ENCODE results near the gene AMN1.
"Not testable (repeated sequence)": the region's sequence is repeated elsewhere in the genome, so short reads cannot be mapped to it uniquely, and the experiment has no call there.

Gene AMN1

DNA sequence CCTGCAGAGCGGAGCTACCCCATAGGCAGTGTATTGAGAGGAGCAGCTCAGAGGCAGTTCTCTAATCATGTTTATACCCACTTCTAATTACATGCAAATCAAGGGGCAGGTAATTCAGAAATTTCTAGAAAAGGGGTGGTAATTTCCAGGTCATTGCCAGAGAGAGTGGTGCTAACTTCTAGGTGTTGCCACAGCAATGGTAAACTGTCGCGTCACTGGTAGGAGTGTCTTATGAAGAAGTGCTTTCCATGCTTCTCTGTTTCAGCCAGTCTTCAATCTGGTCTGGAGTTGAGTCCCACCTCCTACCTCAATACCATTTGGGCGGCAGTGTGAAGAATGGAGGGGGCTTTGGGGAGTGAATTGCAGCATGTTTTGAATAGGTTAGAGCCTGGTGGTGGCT, 8.5 kb upstream of the AMN1 start:
- H3K27ac ChIP-seq (ENCODE audit: low read depth, low read length): no peak overlapping the region
- no peaks in the 10 kb centered on the region for H3K9me3 ChIP-seq (ENCODE audit: control insufficient read depth in 5 of 5, low read length in 5 of 5)
- no peaks in the 10 kb centered on the region for H3K36me3 ChIP-seq (ENCODE audit: control insufficient read depth in 5 of 5, insufficient read depth in 5 of 5, low read length in 5 of 5)
- peaks cover 0 to 12% (median 0%) of the 10 kb centered on the region in 5 donors for H3K4me1 ChIP-seq (ENCODE audit: control insufficient read depth in 5 of 5, insufficient read depth in 5 of 5, low read length in 5 of 5)
- H3K27me3 ChIP-seq (ENCODE audit: control insufficient read depth in 5 of 5, insufficient read depth in 4 of 5, low read length in 5 of 5): no peaks in the 10 kb centered on the region
- no peak overlapping the region for H3K4me3 ChIP-seq (ENCODE audit: low read depth in 1 of 5, low read length in 5 of 5)
- H3K9ac ChIP-seq (ENCODE audit: low read length in 5 of 5): no peak overlapping the region

- H3K27ac ChIP-seq (ENCODE audit: low read depth, low read length): no peak overlapping the region
- H3K4me3 ChIP-seq (ENCODE audit: low read depth in 1 of 5, low read length in 5 of 5): no peak overlapping the region
- H3K9ac ChIP-seq (ENCODE audit: low read length in 5 of 5): no peak overlapping the region
- no peaks in the 10 kb centered on the region for H3K36me3 ChIP-seq (ENCODE audit: control insufficient read depth in 5 of 5, insufficient read depth in 5 of 5, low read length in 5 of 5)
- H3K4me1 ChIP-seq (ENCODE audit: control insufficient read depth in 5 of 5, insufficient read depth in 5 of 5, low read length in 5 of 5): peaks cover 0 to 20% (median 3%) of the 10 kb centered on the region in 5 donors
- H3K9me3 ChIP-seq (ENCODE audit: control insufficient read depth in 5 of 5, low read length in 5 of 5): no peaks in the 10 kb centered on the region
- H3K27me3 ChIP-seq (ENCODE audit: control insufficient read depth in 5 of 5, insufficient read depth in 4 of 5, low read length in 5 of 5): no peaks in the 10 kb centered on the region
Observed at GRCh38 chr12:31736472-31736871, 7.7 kb upstream of the AMN1 start.

- peaks cover 0 to 11% (median 0%) of the 10 kb centered on the region in 5 donors for H3K9me3 ChIP-seq (ENCODE audit: control insufficient read depth in 5 of 5, low read length in 5 of 5)
- H3K27ac ChIP-seq (ENCODE audit: low read depth, low read length): not testable (repeated sequence)
Observed at GRCh38 chr12:31733549-31734432, 5.0 kb upstream of the AMN1 start.

DNA sequence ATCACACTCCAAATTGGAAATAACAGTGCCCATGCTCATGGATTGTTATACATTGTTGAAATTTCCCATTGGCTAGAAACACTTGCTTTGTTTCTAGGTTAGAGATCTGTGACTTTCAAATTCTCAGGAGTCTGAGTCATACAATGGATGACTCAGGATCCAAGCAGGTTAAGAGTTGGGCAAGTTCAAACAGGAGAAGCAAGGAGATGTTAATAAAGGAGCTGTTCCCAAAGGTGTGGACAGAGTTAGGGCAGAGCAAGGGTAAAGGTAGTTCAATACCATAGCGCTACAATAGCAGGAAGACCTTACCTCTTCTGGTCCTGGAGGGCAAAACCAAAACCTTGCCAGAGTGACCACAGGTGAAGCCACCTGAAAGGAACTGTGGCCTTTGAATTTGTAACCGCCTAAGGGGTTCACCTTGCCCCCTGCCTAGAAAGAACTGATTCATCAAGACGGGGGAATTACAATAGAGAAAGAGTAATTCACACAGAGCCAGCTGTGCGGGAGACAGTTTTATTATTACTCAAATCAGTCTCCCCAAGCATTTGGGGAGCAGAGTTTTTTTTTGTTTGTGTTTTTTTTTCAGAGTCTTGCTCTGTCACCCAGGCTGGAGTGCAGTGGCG, 4.2 kb upstream of the AMN1 start:
- Histone ChIP-seq H3K9me3 (ENCODE audit: control insufficient read depth in 5 of 5, low read length in 5 of 5) (peaks cover 0 to 11% (median 0%) of the 10 kb centered on the region in 5 donors), H3K4me1 (ENCODE audit: control insufficient read depth in 5 of 5, insufficient read depth in 5 of 5, low read length in 5 of 5) (peaks cover 5 to 36% (median 17%) of the 10 kb centered on the region in 5 donors), H3K36me3 (ENCODE audit: control insufficient read depth in 5 of 5, insufficient read depth in 5 of 5, low read length in 5 of 5) (no peaks in the 10 kb centered on the region), H3K27ac (ENCODE audit: low read depth, low read length) (no peak overlapping the region), H3K4me3 (ENCODE audit: low read depth in 1 of 5, low read length in 5 of 5) (no peak overlapping the region), H3K9ac (ENCODE audit: low read length in 5 of 5) (peak overlapping the region in 1 of 5 donors; percentile 4), H3K27me3 (ENCODE audit: control insufficient read depth in 5 of 5, insufficient read depth in 4 of 5, low read length in 5 of 5) (no peaks in the 10 kb centered on the region)

More at GRCh38 chr12:31733549-31734432, 5.0 kb upstream of the AMN1 start:
- not testable (repeated sequence) for H3K4me3 ChIP-seq (ENCODE audit: low read depth in 1 of 5, low read length in 5 of 5); H3K27me3 ChIP-seq (ENCODE audit: control insufficient read depth in 5 of 5, insufficient read depth in 4 of 5, low read length in 5 of 5); H3K36me3 ChIP-seq (ENCODE audit: control insufficient read depth in 5 of 5, insufficient read depth in 5 of 5, low read length in 5 of 5); H3K9ac ChIP-seq (ENCODE audit: low read length in 5 of 5)
- peaks cover 2 to 33% (median 12%) of the 10 kb centered on the region in 5 donors for H3K4me1 ChIP-seq (ENCODE audit: control insufficient read depth in 5 of 5, insufficient read depth in 5 of 5, low read length in 5 of 5)

DNA sequence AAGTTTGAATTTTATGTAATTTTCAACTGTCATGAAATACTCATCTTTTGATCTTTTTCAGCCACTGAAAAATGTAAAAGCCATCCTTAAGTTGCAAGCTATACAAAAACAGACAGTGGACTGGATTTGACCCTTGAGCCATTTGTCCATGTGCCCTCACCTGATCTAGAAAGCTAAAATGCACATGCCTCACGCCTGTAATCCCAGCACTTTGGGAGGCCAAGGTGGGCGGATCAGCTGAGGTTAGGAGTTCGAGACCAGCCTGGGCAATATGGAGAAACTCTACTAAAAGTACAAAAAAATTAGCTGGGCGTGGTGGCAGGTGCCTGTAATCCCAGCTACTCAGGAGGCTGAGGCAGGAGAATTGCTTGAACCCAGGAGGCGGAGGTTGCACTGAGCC, 2.4 kb upstream of the AMN1 start:
- peaks cover 0 to 11% (median 0%) of the 10 kb centered on the region in 5 donors for H3K9me3 ChIP-seq (ENCODE audit: control insufficient read depth in 5 of 5, low read length in 5 of 5)
- H3K36me3 ChIP-seq (ENCODE audit: control insufficient read depth in 5 of 5, insufficient read depth in 5 of 5, low read length in 5 of 5); H3K9ac ChIP-seq (ENCODE audit: low read length in 5 of 5); H3K27me3 ChIP-seq (ENCODE audit: control insufficient read depth in 5 of 5, insufficient read depth in 4 of 5, low read length in 5 of 5): not testable (repeated sequence)
- H3K4me1 ChIP-seq (ENCODE audit: control insufficient read depth in 5 of 5, insufficient read depth in 5 of 5, low read length in 5 of 5): peaks cover 6 to 41% (median 19%) of the 10 kb centered on the region in 5 donors
- H3K4me3 ChIP-seq (ENCODE audit: low read depth in 1 of 5, low read length in 5 of 5): peak overlapping the region in 1 of 5 donors; percentile 22
- peak overlapping the region; percentile 8 for H3K27ac ChIP-seq (ENCODE audit: low read depth, low read length)

DNA sequence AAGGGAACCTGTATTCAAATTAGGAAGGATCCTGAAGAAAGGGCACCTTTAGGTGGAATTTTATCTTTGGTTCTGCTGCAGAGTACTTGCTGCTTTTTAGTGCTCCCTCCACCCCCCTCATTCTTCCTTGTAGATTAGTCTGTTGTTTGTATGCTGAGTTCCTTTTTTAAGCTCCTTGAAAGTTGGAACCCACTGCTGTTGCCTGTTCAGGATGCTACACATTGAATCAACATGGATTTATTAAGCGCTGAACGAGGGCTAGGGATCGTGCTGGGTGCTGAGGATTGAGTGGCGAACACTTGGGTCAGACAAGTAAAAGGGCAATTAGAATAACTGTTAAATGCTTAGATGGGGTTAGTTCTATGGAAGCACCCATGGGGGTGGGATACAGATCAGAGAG, 884 bp upstream of the AMN1 start:
- Histone ChIP-seq H3K36me3 (ENCODE audit: control insufficient read depth in 5 of 5, insufficient read depth in 5 of 5, low read length in 5 of 5) (no peaks in the 10 kb centered on the region), H3K27me3 (ENCODE audit: control insufficient read depth in 5 of 5, insufficient read depth in 4 of 5, low read length in 5 of 5) (no peaks in the 10 kb centered on the region), H3K4me3 (ENCODE audit: low read depth in 1 of 5, low read length in 5 of 5) (peak overlapping the region; percentile 85 to 96 (median 91)), H3K27ac (ENCODE audit: low read depth, low read length) (peak overlapping the region; percentile 97), H3K9ac (ENCODE audit: low read length in 5 of 5) (peak overlapping the region; percentile 65 to 79 (median 73)), H3K9me3 (ENCODE audit: control insufficient read depth in 5 of 5, low read length in 5 of 5) (peaks cover 0 to 11% (median 0%) of the 10 kb centered on the region in 5 donors), H3K4me1 (ENCODE audit: control insufficient read depth in 5 of 5, insufficient read depth in 5 of 5, low read length in 5 of 5) (peaks cover 6 to 41% (median 19%) of the 10 kb centered on the region in 5 donors)

DNA sequence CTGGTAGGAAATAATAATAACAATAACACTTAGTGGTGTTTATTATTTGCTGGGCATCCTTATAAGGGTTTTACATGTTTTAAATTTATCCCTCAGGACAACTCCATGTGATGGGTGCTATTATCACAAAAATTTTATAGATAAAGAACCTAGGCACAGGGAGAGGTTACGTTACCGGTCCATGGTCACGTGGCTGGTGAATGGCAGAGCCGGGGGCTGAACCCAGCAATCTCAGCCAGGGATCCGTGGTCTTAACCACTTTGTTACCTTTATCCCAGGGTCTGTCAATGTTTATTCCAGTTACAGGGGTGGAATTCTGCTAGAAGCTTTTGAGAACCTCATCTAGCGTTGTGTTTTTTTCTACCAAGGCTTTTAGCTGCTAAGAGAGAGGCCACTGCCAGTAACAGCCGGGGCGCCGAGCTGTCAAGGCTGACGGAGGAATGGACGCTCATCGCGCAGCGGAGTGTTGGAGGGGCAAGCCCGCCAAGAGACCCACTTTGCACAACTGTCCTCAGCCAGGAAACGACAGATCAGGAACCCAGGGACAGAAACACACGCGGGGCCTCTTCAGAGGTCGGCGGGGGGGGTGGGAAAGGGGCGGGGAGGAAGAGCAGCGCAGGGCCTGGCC, 418 bp downstream of the AMN1 start:
- Histone ChIP-seq H3K9ac (ENCODE audit: low read length in 5 of 5) (peak overlapping the region; percentile 87 to 96 (median 92)), H3K4me1 (ENCODE audit: control insufficient read depth in 5 of 5, insufficient read depth in 5 of 5, low read length in 5 of 5) (peaks cover 6 to 38% (median 19%) of the 10 kb centered on the region in 5 donors), H3K9me3 (ENCODE audit: control insufficient read depth in 5 of 5, low read length in 5 of 5) (peaks cover 0 to 11% (median 0%) of the 10 kb centered on the region in 5 donors), H3K36me3 (ENCODE audit: control insufficient read depth in 5 of 5, insufficient read depth in 5 of 5, low read length in 5 of 5) (no peaks in the 10 kb centered on the region), H3K27ac (ENCODE audit: low read depth, low read length) (peak overlapping the region; percentile 97), H3K27me3 (ENCODE audit: control insufficient read depth in 5 of 5, insufficient read depth in 4 of 5, low read length in 5 of 5) (no peaks in the 10 kb centered on the region), H3K4me3 (ENCODE audit: low read depth in 1 of 5, low read length in 5 of 5) (peak overlapping the region; percentile 85 to 95 (median 91))

- Histone ChIP-seq H3K9ac (ENCODE audit: low read length in 5 of 5) (no peak overlapping the region), H3K9me3 (ENCODE audit: control insufficient read depth in 5 of 5, low read length in 5 of 5) (peaks cover 0 to 11% (median 0%) of the 10 kb centered on the region in 5 donors), H3K36me3 (ENCODE audit: control insufficient read depth in 5 of 5, insufficient read depth in 5 of 5, low read length in 5 of 5) (no peaks in the 10 kb centered on the region), H3K27me3 (ENCODE audit: control insufficient read depth in 5 of 5, insufficient read depth in 4 of 5, low read length in 5 of 5) (no peaks in the 10 kb centered on the region), H3K4me3 (ENCODE audit: low read depth in 1 of 5, low read length in 5 of 5) (no peak overlapping the region), H3K27ac (ENCODE audit: low read depth, low read length) (no peak overlapping the region), H3K4me1 (ENCODE audit: control insufficient read depth in 5 of 5, insufficient read depth in 5 of 5, low read length in 5 of 5) (peaks cover 6 to 31% (median 19%) of the 10 kb centered on the region in 5 donors)
Observed at GRCh38 chr12:31727192-31727591, 1.6 kb downstream of the AMN1 start.

DNA sequence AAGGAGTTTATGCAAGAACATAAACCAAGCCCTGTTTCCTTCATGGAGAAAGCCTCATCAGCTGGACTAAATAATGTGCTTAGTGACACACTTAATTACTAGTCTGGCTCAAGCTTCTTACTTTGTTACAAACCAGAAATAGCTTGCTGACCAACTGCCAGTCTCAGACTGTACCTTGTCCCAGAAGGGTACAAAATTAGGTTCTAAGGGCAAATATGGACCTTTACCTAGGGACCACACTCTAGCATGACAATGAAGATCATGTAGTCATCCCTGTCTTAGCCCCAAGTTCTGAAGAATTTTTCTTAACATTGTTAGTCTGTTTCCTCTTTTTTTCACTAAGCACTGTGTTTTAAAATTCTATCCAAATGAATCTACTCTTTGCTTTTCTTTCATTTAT, 2.2 kb downstream of the AMN1 start:
- no peaks in the 10 kb centered on the region for H3K36me3 ChIP-seq (ENCODE audit: control insufficient read depth in 5 of 5, insufficient read depth in 5 of 5, low read length in 5 of 5)
- H3K4me3 ChIP-seq (ENCODE audit: low read depth in 1 of 5, low read length in 5 of 5): no peak overlapping the region
- peaks cover 6 to 25% (median 16%) of the 10 kb centered on the region in 5 donors for H3K4me1 ChIP-seq (ENCODE audit: control insufficient read depth in 5 of 5, insufficient read depth in 5 of 5, low read length in 5 of 5)
- H3K9ac ChIP-seq (ENCODE audit: low read length in 5 of 5): no peak overlapping the region
- H3K27ac ChIP-seq (ENCODE audit: low read depth, low read length): no peak overlapping the region
- H3K27me3 ChIP-seq (ENCODE audit: control insufficient read depth in 5 of 5, insufficient read depth in 4 of 5, low read length in 5 of 5): no peaks in the 10 kb centered on the region
- peaks cover 0 to 11% (median 0%) of the 10 kb centered on the region in 5 donors for H3K9me3 ChIP-seq (ENCODE audit: control insufficient read depth in 5 of 5, low read length in 5 of 5)
